Left ventricle myocardium inferior (tissue), 1 donor: ENCODE data around the gene TEX14. TPM values are rescaled to one million over a fixed set of nuclear protein-coding genes. Genes with fewer than 3 reads are reported as not detected.
A peak's percentile ranks its signal among the peaks of the same experiment; 100 is the strongest.
"Not testable (repeated sequence)": the region's sequence is repeated elsewhere in the genome, so short reads cannot be mapped to it uniquely, and the experiment has no call there.

Experiments
- DNase-seq: peaks from one replicate; pipeline ENCODE4 v3.0.0-alpha.2; 2020
- H3K27ac ChIP-seq: fragments of 200-600 bp; replicated peaks from 2 replicates; pipeline ENCODE4 v1.8.0; 2021
- H3K27me3 ChIP-seq: fragments of 200-600 bp; 2 replicates; pipeline ENCODE4 v1.8.0; 2021; ENCODE audit warnings: low read depth
- H3K36me3 ChIP-seq: fragments of 200-600 bp; 2 replicates; pipeline ENCODE4 v1.8.0; 2021
- H3K4me1 ChIP-seq: fragments of 200-600 bp; 2 replicates; pipeline ENCODE4 v1.8.0; 2021
- H3K4me3 ChIP-seq: fragments of 200-600 bp; 2 replicates; pipeline ENCODE4 v1.8.0; 2021; ENCODE audit warnings: mild to moderate bottlenecking, moderate library complexity
- H3K9me3 ChIP-seq: fragments of 200-600 bp; replicated peaks from 2 replicates; pipeline ENCODE4 v1.8.0; 2021
- CTCF ChIP-seq: fragments of 200-600 bp; IDR thresholded peaks from 2 replicates; pipeline ENCODE4 v1.8.0; 2021; ENCODE audit warnings: antibody characterized with exemption, mild to moderate bottlenecking, borderline replicate concordance
- intact Hi-C: fragments of 100-400 bp; cut with micrococcal nuclease; formaldehyde crosslinking; loops from one replicate; pipeline ENCODE4 v1.11.0; 2022
- total RNA-seq: library from RNA; stranded (reverse); fragmentation: NEBNext Ultra II Directional; extraction: Animal tissue kit (Norgen Biotek cat#: 25700); gene quantifications from one replicate; pipeline ENCODE4 v1.2.1, GENCODE V29; 2021
- donor health status: DM: no; HTN: yes; CAD: no; lungs with severe emphysema.

Gene TEX14
- total RNA-seq, 1 donor from 2014 or later = 0.19 TPM

DNA sequence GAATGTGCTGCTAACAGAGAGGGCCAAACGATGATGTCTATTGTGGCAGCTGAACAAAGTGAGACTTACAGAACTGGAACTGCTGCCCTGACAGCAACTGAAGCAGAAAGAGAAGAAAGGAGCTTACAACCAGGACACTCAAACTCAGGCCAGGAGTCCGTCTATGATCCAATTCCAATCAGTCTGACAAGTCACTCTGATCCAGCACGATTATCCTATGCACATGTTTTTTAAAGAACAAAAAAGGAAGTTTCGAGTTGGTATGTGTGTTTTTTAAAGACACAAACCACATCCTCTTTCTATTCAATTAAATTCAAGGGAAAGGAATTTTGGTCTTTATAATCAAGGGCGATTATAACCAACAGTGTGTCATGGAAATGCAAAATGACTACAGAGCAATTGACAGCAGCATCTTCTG is 135.0 kb downstream of the TEX14 start:
- peaks cover 11% of the 10 kb centered on the region for H3K4me1 ChIP-seq
- no peak for DNase-seq
- H3K27me3 ChIP-seq = no peaks in the 10 kb centered on the region
- no peak for TF ChIP-seq CTCF
- no peaks in the 10 kb centered on the region for H3K36me3 ChIP-seq
- intact Hi-C loops = no loop called here
- no peaks in the 10 kb centered on the region for H3K9me3 ChIP-seq
- no peak overlapping the region for H3K4me3 ChIP-seq
- H3K27ac ChIP-seq = no peak overlapping the region

GRCh38 chr17:58555109-58555508 is 136.7 kb downstream of the TEX14 start:
- H3K27me3 ChIP-seq, H3K36me3 ChIP-seq, intact Hi-C loops, DNase-seq, H3K4me3 ChIP-seq, H3K9me3 ChIP-seq, H3K27ac ChIP-seq: not testable (repeated sequence)
- peaks cover 11% of the 10 kb centered on the region for H3K4me1 ChIP-seq

DNA sequence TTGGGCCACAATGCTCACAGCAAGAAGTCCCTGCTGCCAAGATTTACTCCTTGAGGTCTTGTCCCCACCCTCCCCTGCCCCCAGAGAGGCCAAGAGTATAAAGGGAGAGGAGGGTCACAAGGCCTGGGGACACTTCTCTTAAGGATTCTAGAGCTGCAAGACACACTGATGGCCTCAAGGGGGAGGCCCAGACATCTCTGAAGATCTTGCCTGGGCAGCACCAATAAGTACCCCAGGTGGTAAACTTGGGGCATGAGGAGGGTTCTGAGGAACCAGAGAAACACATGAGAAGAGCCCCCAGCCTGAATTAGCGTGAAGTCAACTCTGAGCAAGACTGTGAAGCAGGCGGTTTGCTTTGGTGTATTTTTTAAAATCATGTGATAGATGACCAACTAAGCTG is 150.6 kb downstream of the TEX14 start:
- H3K36me3 ChIP-seq = no peaks in the 10 kb centered on the region
- peak; percentile 30 for TF ChIP-seq CTCF
- H3K27me3 ChIP-seq = no peaks in the 10 kb centered on the region
- no peak for DNase-seq
- H3K4me3 ChIP-seq = no peak overlapping the region
- no peak overlapping the region for H3K27ac ChIP-seq
- intact Hi-C loops = no loop called here
- H3K4me1 ChIP-seq = peaks cover 41% of the 10 kb centered on the region
- no peaks in the 10 kb centered on the region for H3K9me3 ChIP-seq

GRCh38 chr17:58539698-58540097 is 152.1 kb downstream of the TEX14 start:
- peaks cover 57% of the 10 kb centered on the region for H3K4me1 ChIP-seq
- no peaks in the 10 kb centered on the region for H3K27me3 ChIP-seq
- H3K27ac ChIP-seq = peak overlapping the region; percentile 85
- intact Hi-C loops = no loop called here
- no peak overlapping the region for H3K4me3 ChIP-seq
- no peak for TF ChIP-seq CTCF
- H3K36me3 ChIP-seq = no peaks in the 10 kb centered on the region
- no peaks in the 10 kb centered on the region for H3K9me3 ChIP-seq
- DNase-seq = no peak

GRCh38 chr17:58538811-58539409 is 152.9 kb downstream of the TEX14 start:
- Histone ChIP-seq H3K4me3 (peak overlapping the region; percentile 46), H3K4me1 (peaks cover 65% of the 10 kb centered on the region), H3K36me3 (no peaks in the 10 kb centered on the region), H3K27ac (peak overlapping the region; percentile 85), H3K9me3 (no peaks in the 10 kb centered on the region), H3K27me3 (no peaks in the 10 kb centered on the region)
- TF ChIP-seq CTCF = no peak
- DNase-seq = no peak
- intact Hi-C loops = no loop called here

DNA sequence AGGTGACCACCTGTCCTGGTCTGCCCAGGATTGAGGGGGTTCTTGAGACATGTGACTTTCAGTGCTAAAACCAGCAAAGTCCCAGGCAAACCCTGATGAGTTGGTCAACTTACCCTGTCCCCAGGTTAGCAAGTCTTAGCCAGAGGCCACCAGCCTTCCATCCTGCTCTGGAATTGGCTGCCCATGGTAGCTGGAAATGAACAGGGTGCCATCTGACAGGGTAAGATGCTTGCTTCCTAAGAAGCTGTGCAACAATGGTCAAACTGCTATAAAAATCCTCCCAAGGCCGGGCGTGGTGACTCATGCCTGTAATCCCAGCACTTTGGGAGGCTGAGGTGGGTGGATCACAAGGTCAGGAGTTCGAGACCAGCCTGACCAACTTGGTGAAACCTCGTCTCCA is 154.6 kb downstream of the TEX14 start:
- Histone ChIP-seq H3K27me3 (no peaks in the 10 kb centered on the region), H3K27ac (no peak overlapping the region), H3K9me3 (no peaks in the 10 kb centered on the region), H3K36me3 (no peaks in the 10 kb centered on the region), H3K4me3 (no peak overlapping the region), H3K4me1 (peaks cover 77% of the 10 kb centered on the region)
- no peak for DNase-seq
- TF ChIP-seq CTCF = no peak
- intact Hi-C loops = no loop called here
